Sigmoid colon (tissue), 4 donors: ENCODE data around the gene NOXO1.

Experiments used
- CTCF ChIP-seq, 4 experiments: fragments of 450-650 bp in 3 of 4; fragments of 200-600 bp in 1 of 4; IDR thresholded peaks; one replicate each; pipeline ENCODE4 v1.5.1; 2016 to 2019; ENCODE audit warnings: antibody characterized with exemption in 4 of 4, mild to moderate bottlenecking in 3 of 4, moderate library complexity in 2 of 4
- EP300 ChIP-seq, 4 donors: sonication (generic); formaldehyde crosslinking; IDR thresholded peaks; one replicate each; pipeline ENCODE4 v1.6.1; 2017; ENCODE audit warnings: antibody characterized with exemption in 4 of 4
- POLR2A ChIP-seq, 2 donors: fragments of 450-650 bp; IDR thresholded peaks; one replicate each; pipeline ENCODE4 v1.6.1; 2016; ENCODE audit warnings: antibody characterized with exemption in 2 of 2, mild to moderate bottlenecking in 2 of 2, moderate library complexity in 2 of 2
- POLR2AphosphoS5 ChIP-seq, 4 donors: sonication (generic); formaldehyde crosslinking; IDR thresholded peaks; one replicate each; pipeline ENCODE4 v1.6.1; 2017; ENCODE audit warnings: antibody characterized with exemption in 4 of 4

GRCh38 chr16:2006317-2006716, 25.0 kb upstream of the NOXO1 start:
- no peak for TF ChIP-seq CTCF (IDR thresholded peaks at IDR 0.05)
- no peak for TF ChIP-seq POLR2A (IDR thresholded peaks at IDR 0.05)
- TF ChIP-seq POLR2AphosphoS5 (IDR thresholded peaks at IDR 0.05) = no peak
- TF ChIP-seq EP300 (IDR thresholded peaks at IDR 0.05) = no peak
